GM10266 (cell line): ENCODE results near the gene DIP2C.
"Not testable (repeated sequence)": the region's sequence is repeated elsewhere in the genome, so short reads cannot be mapped to it uniquely, and the experiment has no call there.

Source experiments
- DNase-seq: peaks from one replicate; pipeline ENCODE4 v3.0.0; 2012; ENCODE audit errors: extremely low spot score
- CTCF ChIP-seq: IDR thresholded peaks from 2 replicates; pipeline ENCODE4 v1.5.1; 2012; ENCODE audit warnings: mild to moderate bottlenecking, low read depth; ENCODE audit not compliant: control insufficient read depth, insufficient read depth; ENCODE audit errors: missing control alignments

DIP2C gene

GRCh38 chr10:306007-306674 is 383.3 kb downstream of the DIP2C start:
- no peak for TF ChIP-seq CTCF

GRCh38 chr10:305034-305433 is 384.4 kb downstream of the DIP2C start:
- no peak for TF ChIP-seq CTCF
- DNase-seq, result no peak

More at GRCh38 chr10:306007-306674, 383.3 kb downstream of the DIP2C start:
- no peak for DNase-seq

GRCh38 chr10:301536-301935 is 387.9 kb downstream of the DIP2C start:
- no peak for TF ChIP-seq CTCF
- no peak for DNase-seq

- DNase-seq, result not testable (repeated sequence)
Observed at GRCh38 chr10:300580-300979, 388.9 kb downstream of the DIP2C start.

- no peak for DNase-seq
- no peak for TF ChIP-seq CTCF
Observed at GRCh38 chr10:299969-300368, 389.5 kb downstream of the DIP2C start.

GRCh38 chr10:299512-299911 is 390.0 kb downstream of the DIP2C start:
- TF ChIP-seq CTCF, result no peak
- DNase-seq, result no peak

GRCh38 chr10:298033-298432 is 391.4 kb downstream of the DIP2C start:
- no peak for DNase-seq
- TF ChIP-seq CTCF, result no peak

GRCh38 chr10:297567-297966 is 391.9 kb downstream of the DIP2C start:
- no peak for TF ChIP-seq CTCF
- DNase-seq, result no peak
